Glutamatergic neuron (in vitro differentiated cells): ENCODE results near the gene ERBB3. TPM values are rescaled to one million over a fixed set of nuclear protein-coding genes. Genes with fewer than 3 reads are reported as not detected.
"Not testable (repeated sequence)": the region's sequence is repeated elsewhere in the genome, so short reads cannot be mapped to it uniquely, and the experiment has no call there.

Experiments used
- DNase-seq: peaks from one replicate; pipeline ENCODE4 v3.0.0; 2022
- H3K27ac Mint-ChIP-seq: one replicate; pipeline ENCODE4 v1.8.0; 2020; ENCODE audit warnings: mild to moderate bottlenecking, mixed read lengths, inconsistent platforms; ENCODE audit not compliant: unreplicated experiment
- H3K27me3 Mint-ChIP-seq: one replicate; pipeline ENCODE4 v1.8.0; 2020; ENCODE audit warnings: mild to moderate bottlenecking, moderate library complexity, mixed read lengths, inconsistent platforms; ENCODE audit not compliant: unreplicated experiment
- H3K36me3 Mint-ChIP-seq: one replicate; pipeline ENCODE4 v1.8.0; 2020; ENCODE audit warnings: mild to moderate bottlenecking, mixed read lengths, inconsistent platforms; ENCODE audit not compliant: unreplicated experiment
- H3K4me1 Mint-ChIP-seq: one replicate; pipeline ENCODE4 v1.8.0; 2020; ENCODE audit warnings: mild to moderate bottlenecking, low read depth, mixed read lengths, inconsistent platforms; ENCODE audit not compliant: unreplicated experiment
- H3K4me3 Mint-ChIP-seq: one replicate; pipeline ENCODE4 v1.8.0; 2020; ENCODE audit warnings: mild to moderate bottlenecking, mixed read lengths, inconsistent platforms; ENCODE audit not compliant: unreplicated experiment
- H3K9me3 Mint-ChIP-seq: one replicate; pipeline ENCODE4 v1.8.0; 2020; ENCODE audit warnings: mild to moderate bottlenecking, moderate library complexity, mixed read lengths, inconsistent platforms; ENCODE audit not compliant: unreplicated experiment
- total RNA-seq: library from RNA; stranded (reverse); fragmentation: NEBNext Ultra II Directional; extraction: Animal tissue kit (Norgen Biotek cat#: 25700); gene quantifications from one replicate; pipeline ENCODE4 v1.2.1, GENCODE V29; 2021; ENCODE audit not compliant: unreplicated experiment
- TF ChIP-seq, protein P1 (sequence below): fragments of 200-600 bp; sonication (generic); IDR thresholded peaks from one replicate; pipeline ENCODE4 v1.5.0; 2021; ENCODE audit not compliant: partially characterized antibody, unreplicated experiment

Gene ERBB3
- total RNA-seq, 1 donor from 2014 or later = 33.7 TPM

GRCh38 chr12:56042843-56043242 lies 37.1 kb upstream of the ERBB3 start:
- Mint-ChIP-seq H3K36me3 (no peaks in the 10 kb centered on the region), H3K27me3 (peaks cover 5% of the 10 kb centered on the region), H3K27ac (peak overlapping the region; percentile 99), H3K4me1 (peaks cover 17% of the 10 kb centered on the region), H3K4me3 (peak overlapping the region; percentile 99), H3K9me3 (peaks cover 14% of the 10 kb centered on the region)
- DNase-seq = no peak
- TF ChIP-seq, protein P1, sequence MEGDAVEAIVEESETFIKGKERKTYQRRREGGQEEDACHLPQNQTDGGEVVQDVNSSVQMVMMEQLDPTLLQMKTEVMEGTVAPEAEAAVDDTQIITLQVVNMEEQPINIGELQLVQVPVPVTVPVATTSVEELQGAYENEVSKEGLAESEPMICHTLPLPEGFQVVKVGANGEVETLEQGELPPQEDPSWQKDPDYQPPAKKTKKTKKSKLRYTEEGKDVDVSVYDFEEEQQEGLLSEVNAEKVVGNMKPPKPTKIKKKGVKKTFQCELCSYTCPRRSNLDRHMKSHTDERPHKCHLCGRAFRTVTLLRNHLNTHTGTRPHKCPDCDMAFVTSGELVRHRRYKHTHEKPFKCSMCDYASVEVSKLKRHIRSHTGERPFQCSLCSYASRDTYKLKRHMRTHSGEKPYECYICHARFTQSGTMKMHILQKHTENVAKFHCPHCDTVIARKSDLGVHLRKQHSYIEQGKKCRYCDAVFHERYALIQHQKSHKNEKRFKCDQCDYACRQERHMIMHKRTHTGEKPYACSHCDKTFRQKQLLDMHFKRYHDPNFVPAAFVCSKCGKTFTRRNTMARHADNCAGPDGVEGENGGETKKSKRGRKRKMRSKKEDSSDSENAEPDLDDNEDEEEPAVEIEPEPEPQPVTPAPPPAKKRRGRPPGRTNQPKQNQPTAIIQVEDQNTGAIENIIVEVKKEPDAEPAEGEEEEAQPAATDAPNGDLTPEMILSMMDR = no peak

- DNase-seq = no peak
- peaks cover 6% of the 10 kb centered on the region for H3K27me3 Mint-ChIP-seq
- TF ChIP-seq, protein P1 = no peak
- no peak overlapping the region for H3K4me3 Mint-ChIP-seq
- H3K4me1 Mint-ChIP-seq = peaks cover 12% of the 10 kb centered on the region
- no peaks in the 10 kb centered on the region for H3K36me3 Mint-ChIP-seq
- H3K27ac Mint-ChIP-seq = peak overlapping the region; percentile 71
- H3K9me3 Mint-ChIP-seq = peaks cover 14% of the 10 kb centered on the region
Measured at GRCh38 chr12:56046027-56046780, 33.8 kb upstream of the ERBB3 start.

GRCh38 chr12:56053407-56053893 lies 26.5 kb upstream of the ERBB3 start:
- peaks cover 3% of the 10 kb centered on the region for H3K36me3 Mint-ChIP-seq
- H3K9me3 Mint-ChIP-seq = no peaks in the 10 kb centered on the region
- H3K4me1 Mint-ChIP-seq = no peaks in the 10 kb centered on the region
- TF ChIP-seq, protein P1 = no peak
- DNase-seq = no peak
- H3K27me3 Mint-ChIP-seq = peaks cover 1% of the 10 kb centered on the region
- H3K4me3 Mint-ChIP-seq = no peak overlapping the region
- H3K27ac Mint-ChIP-seq = no peak overlapping the region

DNA sequence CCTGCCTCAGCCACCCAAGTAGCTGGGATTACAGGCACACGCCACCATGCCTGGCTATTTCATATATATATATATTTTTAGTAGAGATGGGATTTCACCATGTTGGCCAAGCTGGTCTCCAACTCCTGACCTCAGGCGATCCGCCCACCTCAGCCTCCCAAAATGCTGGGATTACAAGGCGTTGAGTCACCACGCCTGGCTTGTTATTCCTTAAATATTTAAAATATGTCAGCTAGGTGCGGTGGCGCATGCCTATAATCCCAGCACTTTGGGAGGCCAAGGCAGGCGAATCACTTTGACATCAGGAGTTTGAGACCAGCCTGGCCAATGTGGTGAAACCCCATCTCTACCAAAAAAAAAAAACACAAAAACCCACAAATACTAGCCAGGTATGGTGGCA lies 20.0 kb upstream of the ERBB3 start:
- not testable (repeated sequence) for H3K4me3 Mint-ChIP-seq, H3K9me3 Mint-ChIP-seq, H3K27me3 Mint-ChIP-seq, H3K4me1 Mint-ChIP-seq, DNase-seq, H3K36me3 Mint-ChIP-seq, H3K27ac Mint-ChIP-seq

GRCh38 chr12:56061982-56062381 lies 18.0 kb upstream of the ERBB3 start:
- H3K4me3 Mint-ChIP-seq = no peak overlapping the region
- no peak overlapping the region for H3K27ac Mint-ChIP-seq

More at GRCh38 chr12:56061982-56062381, 18.0 kb upstream of the ERBB3 start:
- TF ChIP-seq, protein P1 = no peak
- no peak for DNase-seq
- peaks cover 3% of the 10 kb centered on the region for H3K27me3 Mint-ChIP-seq
- no peaks in the 10 kb centered on the region for H3K4me1 Mint-ChIP-seq
- H3K36me3 Mint-ChIP-seq = peaks cover 4% of the 10 kb centered on the region
- no peaks in the 10 kb centered on the region for H3K9me3 Mint-ChIP-seq
